ENCODE data around the gene SALL2.
"Not testable (repeated sequence)": the region's sequence is repeated elsewhere in the genome, so short reads cannot be mapped to it uniquely, and the experiment has no call there.

Gene SALL2

GRCh38 chr14:21525962-21526671 is at the start of gene SALL2:
Gene SALL2, minus strand, starts transcription at chr14:21526346. Its CDS starts 219 bp downstream, at chr14:21526127.
- DNase-seq (ENCODE audit: low read depth), result peak; percentile 82

GRCh38 chr14:21575661-21576060 is 49.5 kb upstream of the SALL2 start:
- no peak for DNase-seq (ENCODE audit: low read depth)

GRCh38 chr14:21572604-21573003 is 46.5 kb upstream of the SALL2 start:
- no peak for DNase-seq (ENCODE audit: low read depth)

GRCh38 chr14:21558703-21559170 is 32.6 kb upstream of the SALL2 start:
- peak; percentile 27 for DNase-seq (ENCODE audit: low read depth)

GRCh38 chr14:21557084-21557901 is 31.1 kb upstream of the SALL2 start:
- DNase-seq (ENCODE audit: low read depth), result peak; percentile 84

GRCh38 chr14:21556378-21557083 is 30.4 kb upstream of the SALL2 start:
- no peak for DNase-seq (ENCODE audit: low read depth)

- no peak for DNase-seq (ENCODE audit: low read depth)
These were observed 27.1 kb upstream of the SALL2 start for GRCh38 chr14:21553266-21553665.

GRCh38 chr14:21544588-21544987 is 18.4 kb upstream of the SALL2 start:
- DNase-seq (ENCODE audit: low read depth), result not testable (repeated sequence)

GRCh38 chr14:21543963-21544362 is 17.8 kb upstream of the SALL2 start:
- no peak for DNase-seq (ENCODE audit: low read depth)

- no peak for DNase-seq (ENCODE audit: low read depth)
These were observed 17.4 kb upstream of the SALL2 start for GRCh38 chr14:21543521-21543960.

GRCh38 chr14:21541413-21542074 is 15.4 kb upstream of the SALL2 start:
- no peak for DNase-seq (ENCODE audit: low read depth)

GRCh38 chr14:21539189-21539940 is 13.2 kb upstream of the SALL2 start:
- no peak for DNase-seq (ENCODE audit: low read depth)

- no peak for DNase-seq (ENCODE audit: low read depth)
These were observed 10.9 kb upstream of the SALL2 start for GRCh38 chr14:21537090-21537424.

- DNase-seq (ENCODE audit: low read depth), result no peak
These were observed 10.4 kb upstream of the SALL2 start for GRCh38 chr14:21536418-21537089.

- no peak for DNase-seq (ENCODE audit: low read depth)
These were observed 9.6 kb upstream of the SALL2 start for GRCh38 chr14:21535545-21536417.

- no peak for DNase-seq (ENCODE audit: low read depth)
These were observed 8.4 kb upstream of the SALL2 start for GRCh38 chr14:21534576-21534975.

GRCh38 chr14:21533294-21533693 is 7.1 kb upstream of the SALL2 start:
- no peak for DNase-seq (ENCODE audit: low read depth)

- no peak for DNase-seq (ENCODE audit: low read depth)
These were observed 3.4 kb upstream of the SALL2 start for GRCh38 chr14:21529515-21529914.

Data from amniotic epithelial cell (primary cell).